GM21360 (cell line): ENCODE measurements around the gene AGXT.
"Not testable (repeated sequence)": the region's sequence is repeated elsewhere in the genome, so short reads cannot be mapped to it uniquely, and the experiment has no call there.

Experiments used
- ATAC-seq: cut with Tn5 transposase; IDR thresholded peaks from one replicate; pipeline ENCODE4 v1.9.1; 2021; ENCODE audit warnings: mild to moderate bottlenecking, moderate library complexity; ENCODE audit not compliant: unreplicated experiment

Gene AGXT

GRCh38 chr2:240839152-240840143, 29.2 kb upstream of the AGXT start:
- no peak for ATAC-seq

DNA sequence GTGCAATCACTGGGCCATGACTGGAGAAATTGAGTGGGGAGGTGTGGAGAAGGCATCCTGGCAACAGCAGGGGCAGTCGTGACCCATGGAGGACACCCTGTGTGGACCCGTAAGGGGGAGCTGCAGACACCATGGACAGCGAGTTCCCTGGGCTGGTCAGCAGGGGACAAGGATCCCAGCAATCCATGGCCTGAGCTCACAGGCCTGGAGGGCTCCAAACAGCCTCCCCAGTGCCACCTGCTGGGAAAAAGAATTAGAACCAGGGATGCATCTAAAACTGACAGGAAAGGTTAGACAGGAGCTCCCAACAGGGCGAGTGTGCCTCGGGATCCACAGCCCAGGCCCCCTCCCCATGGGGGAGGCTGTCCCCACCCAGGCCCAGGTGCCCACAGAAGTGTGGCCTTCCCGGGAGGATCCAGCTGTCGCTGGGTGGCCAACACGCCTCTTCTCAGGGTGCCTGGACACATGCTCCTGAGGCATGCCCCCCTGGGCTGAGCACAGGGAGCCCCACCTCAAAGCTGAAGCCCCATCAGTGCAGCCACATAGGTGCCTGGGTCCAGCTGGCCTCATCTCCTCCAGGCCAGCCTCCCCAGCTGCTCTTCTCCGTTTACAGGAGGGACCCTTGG, 28.1 kb upstream of the AGXT start:
- no peak for ATAC-seq

DNA sequence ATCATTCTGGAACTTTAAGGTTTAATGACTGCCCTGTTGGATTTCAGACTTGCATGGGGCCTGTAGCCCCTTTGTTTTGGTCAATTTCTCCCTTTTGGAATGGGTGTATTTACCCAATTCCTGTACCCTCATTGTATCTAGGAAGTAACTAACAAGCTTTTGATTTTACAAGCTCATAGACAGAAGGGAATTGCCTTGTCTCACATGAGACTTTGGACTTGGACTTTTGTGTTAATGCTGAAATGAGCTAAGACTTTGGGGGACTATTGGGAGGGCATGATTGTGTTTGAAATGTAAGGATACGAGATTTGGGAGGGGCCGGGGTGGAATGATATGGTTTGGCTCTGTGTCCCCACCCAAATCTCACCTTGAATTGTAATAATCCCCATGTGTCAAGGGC, 22.3 kb upstream of the AGXT start:
- not testable (repeated sequence) for ATAC-seq

GRCh38 chr2:240846873-240847595, 21.6 kb upstream of the AGXT start:
- ATAC-seq, result no peak

- ATAC-seq, result no peak
These were observed 20.8 kb upstream of the AGXT start for GRCh38 chr2:240847817-240848216.

DNA sequence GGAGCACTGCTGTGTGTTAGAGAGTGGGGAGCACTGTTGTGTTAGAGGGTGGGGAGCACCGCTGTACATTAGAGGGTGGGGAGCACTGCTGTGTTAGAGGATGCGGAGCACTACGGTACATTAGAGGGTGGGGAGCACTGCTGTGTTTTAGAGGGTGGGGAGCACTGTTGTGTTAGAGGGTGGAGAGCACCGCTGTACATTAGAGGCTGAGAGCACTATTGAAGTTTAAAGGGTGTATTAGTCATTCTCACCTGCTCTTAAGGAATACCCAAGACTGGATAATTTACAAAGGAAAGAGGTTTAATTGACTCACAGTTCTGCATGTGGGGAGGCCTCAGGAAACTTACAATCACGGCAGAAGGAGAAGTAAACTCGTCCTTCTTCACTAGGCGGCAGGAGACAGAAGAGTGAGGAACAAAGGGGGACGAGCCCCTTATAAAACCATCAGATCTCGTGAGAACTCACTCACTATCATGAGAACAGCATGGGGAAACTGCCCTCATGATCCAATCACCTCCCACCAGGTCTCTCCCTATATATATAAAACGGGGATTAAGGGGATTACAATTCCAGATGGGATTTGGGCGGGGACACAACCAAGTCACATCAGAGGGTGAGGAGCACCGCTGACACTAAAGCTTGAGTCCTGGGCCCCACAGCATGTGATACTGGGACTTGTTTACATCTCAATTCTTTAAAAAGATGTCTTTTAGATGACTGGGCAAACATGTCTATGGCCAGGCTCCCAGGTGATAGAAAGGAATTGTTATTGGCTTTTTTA, 19.5 kb upstream of the AGXT start:
- no peak for ATAC-seq

DNA sequence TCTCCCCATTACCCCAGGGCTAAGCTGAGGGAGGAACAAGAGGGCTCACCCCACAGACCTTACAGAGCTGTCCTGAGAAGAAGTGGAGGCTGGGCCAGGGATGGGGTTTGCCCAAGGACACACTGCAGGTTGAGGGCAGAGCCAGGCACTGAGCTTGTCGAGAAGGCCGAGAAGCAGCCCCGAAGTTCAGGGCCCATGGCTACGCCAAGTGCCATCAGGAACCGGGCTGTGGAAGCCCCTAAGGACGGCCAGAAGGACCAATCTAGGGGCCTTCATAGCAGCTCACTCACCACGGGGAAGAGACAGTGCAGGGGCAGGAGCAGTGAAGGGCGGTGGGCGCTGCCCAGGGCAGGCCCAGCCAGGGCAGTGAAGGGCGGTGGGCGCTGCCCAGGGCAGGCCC, 18.6 kb upstream of the AGXT start:
- no peak for ATAC-seq

DNA sequence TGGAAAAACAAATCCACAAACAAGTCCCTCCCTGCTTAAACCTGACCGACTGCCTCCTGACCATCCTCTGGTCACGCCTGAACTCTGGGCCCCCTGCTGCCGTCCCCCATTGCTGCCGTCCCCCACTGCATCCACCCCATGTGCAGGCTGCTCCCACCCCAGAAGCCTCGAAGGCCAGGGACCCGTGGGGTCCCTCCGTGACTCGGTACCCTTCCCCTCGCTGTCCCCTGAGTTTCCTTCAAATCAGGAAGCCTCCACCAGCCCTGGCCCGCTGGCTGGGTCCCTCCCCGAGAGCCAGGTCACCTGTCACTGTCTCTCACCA, 17.9 kb upstream of the AGXT start:
- no peak for ATAC-seq

DNA sequence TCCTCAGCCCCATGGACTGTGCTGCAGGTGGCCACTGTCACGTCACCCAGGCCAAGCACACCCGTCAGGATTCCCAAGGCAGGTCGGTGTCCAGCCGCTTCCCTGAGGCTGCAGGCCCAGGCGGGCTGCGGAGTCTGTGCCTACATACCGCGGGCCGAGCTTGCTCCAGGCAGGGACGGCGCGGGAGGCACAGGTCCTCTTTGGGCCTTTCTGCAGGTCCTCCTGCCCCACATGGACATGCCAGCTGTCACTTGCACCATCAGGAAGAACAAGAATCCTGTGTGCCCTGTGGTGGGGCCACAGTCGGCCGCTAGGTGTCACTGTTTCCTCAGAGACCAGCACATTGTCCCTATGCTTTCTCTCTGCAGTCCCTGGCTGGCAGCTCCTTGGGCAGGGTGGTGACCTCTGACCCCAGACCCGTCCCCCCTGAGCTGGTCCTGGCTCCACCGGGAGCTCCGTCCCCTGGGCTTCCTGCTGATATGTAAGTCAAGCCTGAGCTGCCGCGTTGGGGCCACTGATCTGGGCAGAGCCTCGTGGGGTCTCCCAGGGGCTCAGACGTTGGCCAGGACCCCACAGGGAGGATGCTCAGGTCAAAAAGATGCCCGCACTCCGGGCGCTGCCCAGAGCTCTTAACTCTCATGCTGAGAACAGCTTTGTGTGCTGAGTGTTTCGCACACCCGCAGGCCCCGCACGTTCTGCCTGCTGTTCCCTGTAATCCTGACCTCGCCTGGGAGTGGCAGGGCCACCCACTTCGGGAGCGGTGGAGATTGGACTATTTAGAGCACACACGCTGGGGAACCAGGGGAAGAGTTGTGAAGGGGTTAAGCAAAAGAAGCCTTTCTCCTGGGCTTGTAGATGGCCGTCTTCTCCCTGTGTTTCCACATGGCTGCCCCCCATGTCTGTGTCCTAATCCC, 17.3 kb upstream of the AGXT start:
- no peak for ATAC-seq

DNA sequence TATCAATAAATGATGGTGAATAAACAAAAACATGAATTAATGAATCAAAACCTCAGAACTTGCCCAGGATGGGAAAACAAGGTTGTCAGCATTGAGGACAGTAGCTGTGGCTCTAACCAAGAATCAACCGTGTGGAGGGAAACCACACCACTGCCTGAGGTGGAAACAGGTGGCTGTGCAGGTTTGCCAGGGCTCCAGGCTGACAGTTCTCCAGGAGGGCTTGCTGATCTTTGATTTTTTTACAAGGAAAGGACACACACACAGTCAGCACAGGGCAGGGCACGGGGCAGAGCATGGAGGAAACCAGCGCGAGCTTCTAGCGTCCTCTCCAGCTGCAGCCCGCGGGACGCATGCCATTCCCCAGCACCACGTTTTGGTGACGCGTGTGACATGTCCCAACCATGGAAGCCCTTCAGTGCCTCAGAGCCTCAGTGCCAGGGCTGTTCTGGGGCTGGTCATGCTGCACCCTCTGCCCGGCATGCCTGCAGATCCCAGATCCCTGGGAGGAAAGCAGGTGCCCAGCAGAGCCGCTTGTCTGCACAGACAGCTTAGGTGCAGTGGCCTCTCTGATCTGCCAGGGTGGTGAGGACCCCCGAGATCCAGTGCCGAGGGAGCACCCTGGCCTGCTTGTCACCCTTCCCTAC, 15.8 kb upstream of the AGXT start:
- ATAC-seq, result no peak

- no peak for ATAC-seq
These were observed 13.0 kb upstream of the AGXT start for GRCh38 chr2:240855670-240856069.

DNA sequence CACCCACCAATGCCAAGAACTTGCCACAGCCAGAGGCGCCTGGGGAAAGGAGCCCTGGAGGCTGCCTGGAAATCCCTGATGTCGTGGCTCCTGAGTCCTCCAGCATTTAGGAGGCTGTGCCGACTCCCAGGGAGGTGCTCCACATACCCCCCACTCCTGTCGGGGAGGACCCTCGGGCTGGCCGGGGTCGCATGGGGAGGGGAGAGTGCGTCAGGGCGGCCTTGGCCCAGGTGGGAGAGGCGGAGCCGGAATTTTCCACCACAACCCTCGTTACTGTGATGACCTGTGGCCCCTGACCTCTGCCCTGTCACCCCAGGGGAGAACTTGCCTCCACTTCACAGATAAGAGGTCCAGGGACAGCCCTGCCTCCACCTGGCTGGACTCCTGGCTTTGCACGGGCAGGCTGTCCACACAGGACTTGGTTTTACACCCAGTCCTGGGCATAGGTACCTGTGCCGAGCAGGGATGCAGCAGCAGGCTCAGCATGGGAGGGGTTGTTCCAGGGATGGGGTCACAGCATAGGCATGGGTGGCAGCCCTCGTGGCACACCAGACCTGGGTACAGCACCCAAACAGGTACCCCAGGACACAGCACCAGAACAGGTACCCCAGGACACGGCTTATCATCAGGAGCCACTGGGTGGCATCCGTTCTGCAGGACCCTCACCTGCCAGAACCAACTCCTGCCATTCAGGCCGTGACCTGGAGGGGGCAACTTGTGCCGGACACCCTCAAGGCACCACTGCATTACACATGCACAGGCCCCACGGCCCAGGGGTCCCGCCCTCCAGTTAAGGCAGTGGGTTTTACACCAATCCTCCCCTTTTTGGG, 12.3 kb upstream of the AGXT start:
- ATAC-seq, result no peak

- no peak for ATAC-seq
These were observed 11.3 kb upstream of the AGXT start for GRCh38 chr2:240857039-240858008.

DNA sequence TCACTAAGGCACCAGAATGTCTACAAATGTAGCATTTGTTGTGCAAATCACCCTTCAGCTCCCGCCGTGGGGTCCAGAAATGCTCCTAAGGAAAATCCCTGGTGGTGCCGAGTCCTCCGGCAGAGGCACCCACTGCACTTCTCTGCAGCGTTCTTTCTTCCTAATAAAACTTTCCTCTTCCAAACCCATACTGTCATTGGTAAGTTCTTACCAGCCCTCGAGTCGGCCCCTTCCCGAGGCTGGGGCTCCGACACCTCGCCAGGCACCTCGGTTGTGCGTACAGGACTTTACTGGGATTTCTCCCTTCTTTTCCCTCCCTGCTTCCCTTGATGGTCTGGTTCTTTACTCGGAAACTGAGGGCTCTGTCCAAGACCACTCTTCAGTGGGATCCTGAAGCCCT, 10.3 kb upstream of the AGXT start:
- ATAC-seq, result no peak

DNA sequence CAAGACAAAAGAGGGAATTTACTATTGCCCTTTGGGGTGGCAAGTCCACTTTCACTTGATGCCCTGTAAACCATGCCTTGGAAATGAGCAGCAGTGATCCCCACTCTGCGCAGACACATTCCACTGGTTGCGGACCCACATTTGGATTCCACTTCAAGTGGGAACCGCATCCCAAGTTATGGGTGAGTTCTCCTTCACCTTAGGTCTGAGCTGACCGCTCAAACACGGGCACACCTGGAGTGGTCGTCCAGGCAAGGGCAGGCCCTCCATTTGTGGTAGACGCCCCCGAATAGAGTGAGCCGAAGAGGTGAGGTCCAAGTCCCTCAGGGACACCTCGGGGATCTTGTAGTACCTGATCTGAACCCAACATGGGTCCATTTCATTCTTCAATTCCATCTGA, 9.8 kb upstream of the AGXT start:
- ATAC-seq, result no peak

DNA sequence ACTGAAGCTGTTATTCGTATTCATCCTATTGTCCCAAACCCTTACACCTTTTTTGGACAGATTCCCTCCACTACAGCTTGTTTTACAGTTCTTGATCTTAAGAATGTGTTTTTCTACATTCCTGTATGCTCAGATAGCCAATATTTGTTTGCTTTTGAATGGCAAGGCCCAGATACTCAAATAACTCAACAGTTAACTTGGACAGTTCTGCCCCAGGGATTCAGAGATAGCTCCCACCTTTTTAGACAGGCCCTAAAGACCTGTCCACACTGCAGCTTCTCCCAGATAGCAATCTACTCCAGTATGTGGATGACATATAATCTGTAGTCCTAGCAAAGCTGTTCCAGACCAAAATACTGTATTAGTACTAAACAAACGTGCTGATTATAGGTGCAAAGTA, 7.1 kb upstream of the AGXT start:
- ATAC-seq, result no peak

- ATAC-seq, result no peak
These were observed 4.1 kb upstream of the AGXT start for GRCh38 chr2:240864475-240864874.
